IMR-90 (cell line): ENCODE data around the gene MAN2B1. TPM values are rescaled to one million over a fixed set of nuclear protein-coding genes. Genes with fewer than 3 reads are reported as not detected.

ENCODE experiments used
- ATAC-seq: fragments of 200-7000 bp; cut with Tn5 transposase; 2 replicates; pipeline ENCODE4 v1.9.1; 2020; ENCODE audit warnings: low read depth, mild to moderate bottlenecking, moderate library complexity
- BruUV-seq: library from RNA; stranded (reverse); fragments of 400-500 nt; replicated peaks from 2 replicates; lab custom pipeline; 2021; lab: Mats Ljungman, UMichigan
- CTCF ChIA-PET: fragments of 300-600 bp; formaldehyde crosslinking; extraction: SDS; loops from one replicate; lab custom pipeline; 2021; ENCODE audit warnings: antibody characterized with exemption; lab: Yijun Ruan, JAX
- POLR2A ChIA-PET: fragments of 300-600 bp; sonication (Branson Sonifier 250); formaldehyde crosslinking; loops from one replicate; lab custom pipeline; 2022; ENCODE audit warnings: antibody characterized with exemption; ENCODE audit not compliant: unreplicated experiment; lab: Charles Lee
- DNase-seq: peaks from one replicate; pipeline ENCODE4 v3.0.0; 2013
- H2AFZ ChIP-seq: replicated peaks from 2 replicates; pipeline ENCODE3; 2013; ENCODE audit warnings: low read length, mild to moderate bottlenecking; ENCODE audit not compliant: poor library complexity
- H2AK5ac ChIP-seq: 2 replicates; pipeline ENCODE4 v1.6.1; 2013; ENCODE audit warnings: low read depth, low read length, inconsistent platforms
- H2AK9ac ChIP-seq: replicated peaks from 2 replicates; pipeline ENCODE3; 2013; ENCODE audit warnings: mild to moderate bottlenecking, low read depth, low read length, moderate library complexity; ENCODE audit not compliant: poor library complexity
- H2BK120ac ChIP-seq: 2 replicates; pipeline ENCODE4 v1.6.1; 2013; ENCODE audit warnings: low read depth, low read length, inconsistent platforms
- H2BK15ac ChIP-seq: 3 replicates; pipeline ENCODE4 v1.6.1; 2013; ENCODE audit warnings: low read depth, low read length, inconsistent platforms
- H2BK20ac ChIP-seq: 2 replicates; pipeline ENCODE4 v1.6.1; 2013; ENCODE audit warnings: low read depth, mild to moderate bottlenecking, inconsistent platforms, low read length, moderate library complexity
- H2BK5ac ChIP-seq: 2 replicates; pipeline ENCODE4 v1.6.1; 2013; ENCODE audit warnings: mild to moderate bottlenecking, low read depth, low read length, inconsistent platforms; ENCODE audit not compliant: poor library complexity, severe bottlenecking
- H3K14ac ChIP-seq: replicated peaks from 2 replicates; pipeline ENCODE4 v1.6.1; 2013; ENCODE audit warnings: low read depth, low read length, inconsistent platforms
- H3K18ac ChIP-seq: 2 replicates; pipeline ENCODE4 v1.6.1; 2013; ENCODE audit warnings: low read depth, low read length, control low read depth
- H3K23ac ChIP-seq: 2 replicates; pipeline ENCODE4 v1.6.1; 2013; ENCODE audit warnings: low read depth, low read length, inconsistent platforms
- H3K27ac ChIP-seq: 2 replicates; pipeline ENCODE4 v1.5.1; 2013; ENCODE audit warnings: mild to moderate bottlenecking, control low read depth, low read length; ENCODE audit not compliant: insufficient read depth
- H3K27me3 ChIP-seq: 2 replicates; pipeline ENCODE4 v1.6.1; 2013; ENCODE audit warnings: low read length; ENCODE audit not compliant: control insufficient read depth, insufficient read depth
- H3K36me3 ChIP-seq: 2 replicates; pipeline ENCODE4 v1.6.1; 2013; ENCODE audit warnings: low read length, mixed read lengths; ENCODE audit not compliant: control insufficient read depth, insufficient read depth
- H3K4ac ChIP-seq: 2 replicates; pipeline ENCODE4 v1.6.1; 2013; ENCODE audit warnings: low read depth, low read length, inconsistent platforms
- H3K4me1 ChIP-seq: 2 replicates; pipeline ENCODE4 v1.6.1; 2013; ENCODE audit warnings: low read length, mixed read lengths; ENCODE audit not compliant: control insufficient read depth, insufficient read depth
- H3K4me2 ChIP-seq: 2 replicates; pipeline ENCODE4 v1.6.1; 2013; ENCODE audit warnings: low read depth, mild to moderate bottlenecking, control low read depth, low read length, moderate library complexity
- H3K4me3 ChIP-seq: 2 replicates; pipeline ENCODE4 v1.5.1; 2013; ENCODE audit warnings: low read depth, mild to moderate bottlenecking, control low read depth, low read length, moderate library complexity; ENCODE audit not compliant: insufficient read depth
- H3K56ac ChIP-seq: 2 replicates; pipeline ENCODE4 v1.6.1; 2013; ENCODE audit warnings: low read length, inconsistent platforms; ENCODE audit not compliant: insufficient read depth; ENCODE audit errors: extremely low read depth
- H3K79me1 ChIP-seq, 2 experiments: 2 replicates each; pipeline ENCODE4 v1.6.1; 2013; ENCODE audit warnings: low read length in 2 of 2, inconsistent platforms in 1 of 2, low read depth in 1 of 2
- H3K9ac ChIP-seq: 2 replicates; pipeline ENCODE4 v1.6.1; 2013; ENCODE audit warnings: low read depth, low read length, control low read depth
- H3K9me1 ChIP-seq: 2 replicates; pipeline ENCODE4 v1.6.1; 2013; ENCODE audit warnings: low read length, inconsistent platforms; ENCODE audit not compliant: insufficient read depth
- H3K9me3 ChIP-seq: 2 replicates; pipeline ENCODE4 v1.6.1; 2013; ENCODE audit warnings: low read length; ENCODE audit not compliant: control insufficient read depth, insufficient read depth
- H4K20me1 ChIP-seq: 2 replicates; pipeline ENCODE4 v1.6.1; 2013; ENCODE audit warnings: low read length, inconsistent platforms; ENCODE audit not compliant: insufficient read depth
- H4K5ac ChIP-seq: 2 replicates; pipeline ENCODE4 v1.6.1; 2013; ENCODE audit warnings: mild to moderate bottlenecking, low read depth, low read length, control low read depth
- H4K8ac ChIP-seq, 2 experiments: 2 replicates each; pipeline ENCODE4 v1.6.1; 2013; ENCODE audit warnings: low read depth in 2 of 2, low read length in 2 of 2, control low read depth in 1 of 2, inconsistent platforms in 1 of 2
- H4K91ac ChIP-seq: 2 replicates; pipeline ENCODE4 v1.6.1; 2013; ENCODE audit warnings: low read depth, low read length, inconsistent platforms; ENCODE audit not compliant: insufficient read depth
- CEBPB ChIP-seq: IDR thresholded peaks from 2 replicates; pipeline ENCODE4 v1.6.1; 2012; ENCODE audit warnings: low read depth, low read length, improper control_type of control experiment
- CTCF ChIP-seq: conservative IDR thresholded peaks from 2 replicates; pipeline ENCODE4 v1.5.1; 2012; ENCODE audit warnings: mild to moderate bottlenecking, low read depth, low read length, improper control_type of control experiment
- ELK1 ChIP-seq: fragments of 150-350 bp; IDR thresholded peaks from 2 replicates; pipeline ENCODE4 v1.6.1; 2016; ENCODE audit warnings: low read depth, mild to moderate bottlenecking, low read length, moderate library complexity, borderline replicate concordance
- MAZ ChIP-seq: IDR thresholded peaks from 2 replicates; pipeline ENCODE4 v1.6.1; 2012; ENCODE audit warnings: low read depth, mild to moderate bottlenecking, low read length, improper control_type of control experiment, moderate library complexity, borderline replicate concordance
- MXI1 ChIP-seq: IDR thresholded peaks from 2 replicates; pipeline ENCODE4 v1.6.1; 2012; ENCODE audit warnings: low read depth, mild to moderate bottlenecking, low read length, moderate library complexity, borderline replicate concordance
- POLR2A ChIP-seq: IDR thresholded peaks from 2 replicates; pipeline ENCODE4 v1.6.1; 2012; ENCODE audit warnings: mild to moderate bottlenecking, low read depth, low read length
- RAD21 ChIP-seq: IDR thresholded peaks from 2 replicates; pipeline ENCODE4 v1.6.1; 2012; ENCODE audit warnings: low read length, improper control_type of control experiment
- RCOR1 ChIP-seq: IDR thresholded peaks from 2 replicates; pipeline ENCODE4 v1.6.1; 2012; ENCODE audit warnings: mild to moderate bottlenecking, low read length, improper control_type of control experiment; ENCODE audit not compliant: insufficient replicate concordance
- SMC3 ChIP-seq: fragments of 150-350 bp; IDR thresholded peaks from 2 replicates; pipeline ENCODE4 v1.6.1; 2016; ENCODE audit warnings: low read depth, mild to moderate bottlenecking, antibody characterized with exemption, low read length, moderate library complexity
- WGBS, 2 experiments: methylation state at CpG; one replicate each; pipeline versions ENCODE4 v1.1.5 to v1.1.7; 2013; ENCODE audit warnings: missing lambda C conversion rate in 2 of 2; ENCODE audit not compliant: insufficient read length in 1 of 2; ENCODE audit errors: extremely low coverage in 2 of 2; 5-methylcytosine and 5-hydroxymethylcytosine counted together
- dilution Hi-C: fragments of 300-500 bp; cut with HindIII; formaldehyde crosslinking; loops from one replicate; pipeline ENCODE4 v1.14.3; 2018; ENCODE audit warnings: low sequenced_read_pairs; ENCODE audit not compliant: unreplicated experiment
- in situ Hi-C: fragments of 300-500 bp; cut with MboI; formaldehyde crosslinking; loops from 3 replicates; pipeline ENCODE4 v1.14.3; 2019; ENCODE audit warnings: low sequenced_read_pairs, inconsistent platforms, mixed read lengths
- intact Hi-C: fragments of 100-400 bp; cut with micrococcal nuclease; formaldehyde crosslinking; loops from 2 replicates; pipeline ENCODE4 v1.10.0; 2022
- polyA plus RNA-seq, 3 experiments: library from polyadenylated mRNA; depleted of rRNA; stranded (reverse); fragments of >200 nt; gene quantifications; 2 replicates each; pipeline ENCODE4 v1.2.3, GENCODE V29; 2012; ENCODE audit warnings: low replicate concordance in 1 of 3
- total RNA-seq: library from RNA; depleted of rRNA; stranded (reverse); fragments of >200 nt; gene quantifications from 2 replicates; pipeline ENCODE4 v1.2.3, GENCODE V29; 2012

Gene MAN2B1
- total and polyA plus RNA-seq, 2 of the 4 experiments (the other 2 are of a cell fraction) = 10.4 to 55.4 TPM

GRCh38 chr19:12597594-12597993 is 68.9 kb downstream of the MAN2B1 start:
- Histone ChIP-seq H2BK5ac (no peak overlapping the region), H3K27me3 (no peaks in the 10 kb centered on the region), H2BK20ac (no peak overlapping the region), H3K9me3 (no peaks in the 10 kb centered on the region), H3K14ac (no peak overlapping the region), H3K56ac (no peak overlapping the region), H3K4me3 (no peak overlapping the region), H4K5ac (no peak overlapping the region), H3K18ac (no peak overlapping the region), H2AFZ (no peak overlapping the region), H3K4ac (no peak overlapping the region), H3K23ac (no peak overlapping the region), H3K4me2 (no peak overlapping the region), H3K36me3 (peaks cover 17% of the 10 kb centered on the region; the same call in 1 of the 2 replicates), H2BK15ac (no peak overlapping the region), H3K9ac (no peak overlapping the region), H3K79me1 (no peaks in the 10 kb centered on the region; a peak in 3 of 4 replicates), H3K27ac (no peak overlapping the region), H2AK9ac (no peak overlapping the region), H4K20me1 (no peaks in the 10 kb centered on the region; the same call in 1 of the 2 replicates), H4K91ac (no peak overlapping the region), H3K4me1 (no peaks in the 10 kb centered on the region), H3K9me1 (no peaks in the 10 kb centered on the region), H4K8ac (no peak overlapping the region), H2BK120ac (no peak overlapping the region), H2AK5ac (no peak overlapping the region)
- POLR2A ChIA-PET = no interaction called here
- intact Hi-C loops (no loop called here), in situ Hi-C loops (no loop called here), dilution Hi-C loops (no loop called here)
- no peak for ATAC-seq
- no CpG with 5 or more reads among the region's 11 CpGs for WGBS, 2 experiments
- CTCF ChIA-PET = no interaction called here
- DNase-seq = no peak
- TF ChIP-seq CTCF (no peak), MAZ (no peak), SMC3 (no peak), CEBPB (no peak), MXI1 (no peak), ELK1 (no peak), POLR2A (no peak), RCOR1 (no peak), RAD21 (no peak)
- BruUV-seq = no TSS peak
